Measurements from ENCODE around the gene CHIT1.

Gene CHIT1

DNA sequence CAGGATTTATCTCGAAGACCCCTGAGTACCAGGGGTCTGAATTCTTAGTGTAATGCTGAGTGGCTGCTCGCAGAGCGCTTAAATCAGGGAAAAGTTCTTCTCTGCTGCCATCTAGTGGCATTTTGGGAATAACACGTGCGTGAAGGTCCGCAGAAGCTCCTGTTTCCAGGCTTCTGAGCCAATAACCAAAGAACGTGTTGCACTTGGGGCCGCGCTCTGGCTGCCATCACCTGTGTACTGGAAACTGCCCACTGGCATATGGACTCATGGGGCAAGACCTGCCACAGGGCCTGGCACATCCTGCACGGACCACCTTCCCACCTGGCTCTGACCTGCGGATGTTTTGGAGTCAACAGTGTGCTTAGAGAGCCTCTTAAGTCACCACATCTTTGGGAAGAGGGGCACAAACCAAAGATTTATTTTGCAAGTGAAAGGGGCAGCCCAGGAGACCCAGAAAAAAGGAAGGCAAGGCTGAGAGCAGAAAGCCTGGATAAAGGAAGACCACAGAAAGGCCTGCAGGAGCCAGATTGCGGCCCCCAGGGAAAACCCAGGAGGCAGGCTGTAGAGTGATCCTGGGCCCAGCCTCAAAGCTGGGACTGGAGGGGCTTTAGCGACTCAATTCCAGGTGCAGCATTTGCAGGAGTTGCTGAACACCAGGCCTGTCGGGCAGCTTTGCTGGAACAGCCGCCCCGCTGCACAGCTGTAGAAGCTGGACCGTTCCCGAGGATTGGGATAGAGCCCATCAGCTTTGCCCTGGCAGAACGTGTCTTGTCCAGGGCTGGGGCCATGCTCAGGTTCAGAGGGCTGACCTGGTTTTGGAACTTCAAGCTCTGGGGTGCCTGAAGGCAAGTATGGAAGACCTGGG, 13.0 kb downstream of the CHIT1 start:
- peak; percentile 67 to 95 (median 88) for DNase-seq

DNA sequence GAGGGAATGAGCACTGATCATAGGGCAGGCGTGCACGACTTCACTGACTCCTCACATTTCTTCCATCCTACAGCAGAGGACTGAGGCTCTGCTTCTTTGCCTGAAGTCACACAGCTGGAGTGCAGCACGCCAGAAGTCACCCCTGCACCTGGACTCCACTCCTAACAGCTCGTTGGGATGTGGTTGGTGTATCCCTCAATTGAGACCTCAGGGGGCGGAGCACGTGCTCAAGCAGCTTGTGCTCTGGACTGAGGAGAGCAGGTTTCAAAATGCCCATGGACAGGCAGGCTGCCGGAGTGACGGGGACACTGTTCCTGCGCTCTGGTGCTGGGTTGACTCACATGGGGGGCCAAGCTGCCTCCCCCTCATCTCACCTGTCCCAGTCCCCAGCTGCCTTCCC, 13.9 kb downstream of the CHIT1 start:
- DNase-seq = peak; percentile 50 to 78 (median 78)

DNA sequence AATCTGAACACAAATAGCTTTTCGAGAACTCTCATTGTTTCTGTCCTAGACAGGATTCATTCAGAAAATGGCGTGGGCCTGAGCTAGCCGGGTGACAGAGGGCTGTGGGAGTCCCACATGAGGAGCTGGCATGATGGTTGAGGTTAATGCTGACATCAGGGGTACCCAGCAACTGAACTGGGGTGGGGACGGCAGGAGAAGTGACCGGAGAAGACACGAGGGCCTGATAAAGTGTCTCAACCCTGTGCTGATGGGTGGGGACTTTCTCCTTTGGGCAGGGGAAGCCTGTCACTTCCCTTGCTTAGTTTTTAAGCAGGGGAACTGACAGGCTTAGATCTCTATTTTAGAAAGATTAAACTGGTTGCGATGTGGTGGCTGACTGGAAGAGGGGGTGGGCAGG, 14.6 kb downstream of the CHIT1 start:
- no peak for DNase-seq

DNA sequence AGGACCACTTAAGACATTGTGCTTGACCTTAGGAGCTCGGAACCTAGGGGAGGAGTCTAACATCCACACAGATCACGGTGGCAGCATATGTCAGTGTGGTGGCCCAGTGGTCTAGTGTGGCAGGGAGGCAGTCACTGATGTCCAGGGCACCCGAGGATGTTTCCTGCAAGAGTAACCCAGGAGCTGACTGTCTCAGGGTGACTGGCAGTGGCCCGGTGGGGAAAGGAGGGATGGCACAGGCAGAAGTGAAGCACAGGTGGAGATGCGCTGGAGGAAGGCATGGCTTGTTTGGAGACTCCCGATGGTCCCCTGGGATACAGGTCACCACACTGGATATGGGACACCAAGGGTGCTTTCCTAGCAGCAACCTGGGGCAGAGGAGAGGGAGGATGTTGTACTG, 16.3 kb downstream of the CHIT1 start:
- no peak for DNase-seq

GRCh38 chr1:203211812-203212211, 17.7 kb downstream of the CHIT1 start:
- no peak for DNase-seq

DNA sequence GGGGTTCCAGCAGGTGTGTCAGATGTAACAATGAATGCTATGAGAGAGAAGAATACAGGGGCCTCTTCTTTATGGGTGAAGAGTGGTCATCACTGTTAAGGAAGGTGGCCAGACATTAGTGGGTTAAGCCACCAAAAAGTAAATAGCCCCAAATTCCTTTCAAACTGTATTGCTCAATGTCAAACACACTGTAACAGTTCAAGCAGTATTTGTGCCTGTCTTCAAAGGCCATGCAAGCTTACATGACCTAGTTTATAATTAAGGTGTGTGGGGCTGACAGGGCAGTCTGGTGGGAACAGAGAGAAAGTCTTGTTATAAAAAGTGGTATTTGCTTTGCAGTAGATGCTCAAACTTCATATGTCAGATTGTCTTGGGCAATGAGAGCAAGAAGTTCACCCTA, 18.5 kb downstream of the CHIT1 start:
- DNase-seq = no peak

GRCh38 chr1:203210350-203210749, 19.1 kb downstream of the CHIT1 start:
- DNase-seq = peak in 1 of 3 experiments; percentile 6

GRCh38 chr1:203208181-203208580, 21.3 kb downstream of the CHIT1 start:
- DNase-seq = no peak

DNA sequence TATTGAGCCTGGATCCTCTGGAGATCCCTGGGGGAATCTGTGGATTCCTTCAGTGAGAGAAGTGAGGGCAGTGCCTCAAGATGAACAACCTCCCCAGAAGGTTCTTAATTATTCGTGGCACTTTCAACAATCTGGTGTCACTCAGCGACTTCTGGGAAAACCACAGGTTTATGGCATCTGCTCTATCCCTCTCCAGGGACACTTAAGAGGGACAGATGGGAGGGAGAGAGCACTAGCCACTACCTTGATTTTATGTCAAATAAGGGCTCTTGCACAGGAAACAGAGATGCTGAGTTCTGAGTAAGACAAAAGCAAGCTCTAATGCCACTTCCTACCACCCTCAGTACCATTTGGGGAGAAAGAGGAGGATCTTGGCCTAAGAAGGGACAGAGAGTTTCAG, 21.7 kb downstream of the CHIT1 start:
- DNase-seq = peak in 2 of 3 experiments; percentile 6 to 91

DNA sequence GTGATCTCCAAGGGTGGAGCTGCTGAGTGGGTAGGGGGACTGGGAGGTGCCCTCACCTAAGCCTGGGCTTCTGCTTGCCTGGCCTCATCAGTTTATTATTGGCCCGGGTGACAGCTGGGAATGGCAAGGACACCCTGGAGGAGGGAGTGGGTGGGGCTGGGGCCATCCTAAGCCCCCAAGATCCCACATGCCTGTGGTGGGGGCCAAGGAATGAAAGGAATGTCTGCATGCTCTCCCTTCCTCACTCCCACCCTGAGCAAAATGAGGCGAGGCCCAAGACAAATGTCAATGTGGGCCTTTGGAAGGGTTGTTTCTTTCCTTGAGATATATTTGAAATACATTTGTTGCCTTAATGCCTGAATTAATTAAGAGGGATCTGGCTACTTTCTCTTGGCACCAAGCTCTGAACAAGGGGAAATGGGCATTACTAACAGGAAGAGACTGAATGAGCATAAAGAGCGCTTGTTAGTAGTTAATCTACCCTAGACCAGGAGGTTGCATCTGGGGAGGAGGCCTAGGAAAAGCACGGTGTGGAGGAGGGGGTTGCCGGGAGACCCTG, 23.3 kb downstream of the CHIT1 start:
- DNase-seq = no peak

GRCh38 chr1:203204756-203205155, 24.7 kb downstream of the CHIT1 start:
- no peak for DNase-seq

- DNase-seq = no peak
These were observed 26.8 kb downstream of the CHIT1 start for GRCh38 chr1:203202431-203203245.

DNA sequence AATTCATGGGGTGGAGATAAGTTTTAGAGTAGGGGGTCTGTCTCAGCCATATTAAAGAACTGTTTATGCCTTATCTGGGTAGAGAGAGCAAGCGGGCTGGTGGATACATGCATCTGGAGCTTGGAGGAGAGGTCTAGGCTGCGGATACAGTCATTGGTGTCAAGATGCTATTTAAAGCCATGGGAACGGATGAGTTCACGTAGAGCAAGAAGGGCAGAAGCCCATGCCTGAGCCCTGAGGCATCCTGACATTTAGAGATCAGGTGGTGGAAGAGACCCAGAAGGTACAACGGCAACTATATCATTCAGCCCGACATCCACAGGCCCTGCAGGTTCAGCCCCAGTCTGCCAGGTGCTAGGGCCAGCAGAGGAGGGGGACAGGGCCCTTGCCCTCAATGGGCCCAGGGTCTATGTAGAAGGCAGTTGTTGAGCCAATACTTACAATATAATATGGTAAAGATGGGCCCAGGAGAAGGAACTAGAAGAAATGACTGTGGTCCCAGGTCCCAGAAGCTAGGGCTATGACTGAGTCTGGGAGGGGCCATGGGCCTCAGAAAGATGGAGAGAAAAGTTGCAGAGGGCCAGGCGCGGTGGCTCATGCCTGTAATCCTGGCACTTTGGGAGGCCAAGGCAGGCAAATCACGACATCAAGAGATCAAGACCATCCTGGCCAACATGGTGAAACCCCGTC, 27.8 kb downstream of the CHIT1 start:
- no peak for DNase-seq

DNA sequence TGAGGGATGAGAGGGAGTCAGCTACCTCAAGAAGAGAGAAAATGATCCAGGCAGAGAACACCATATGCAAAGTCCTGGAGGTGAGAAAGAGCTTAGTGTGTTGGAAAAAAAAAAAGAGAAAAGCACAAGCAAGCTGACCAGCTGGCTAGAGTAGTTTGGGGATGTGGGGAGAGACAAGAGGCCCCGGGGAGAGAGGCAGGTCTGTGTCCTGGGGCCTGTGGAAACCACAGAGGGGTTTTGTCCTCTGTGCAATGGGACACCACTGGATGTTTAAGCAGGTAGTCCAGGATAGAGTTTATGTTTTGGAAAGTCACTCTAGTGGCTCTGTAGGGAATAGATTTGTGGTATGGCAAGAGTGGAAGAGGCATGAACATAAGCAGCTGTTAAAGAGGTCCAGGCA, 28.6 kb downstream of the CHIT1 start:
- no peak for DNase-seq

GRCh38 chr1:203199816-203200571, 29.5 kb downstream of the CHIT1 start:
- no peak for DNase-seq

GRCh38 chr1:203199481-203199815, 30.0 kb downstream of the CHIT1 start:
- DNase-seq = no peak

DNA sequence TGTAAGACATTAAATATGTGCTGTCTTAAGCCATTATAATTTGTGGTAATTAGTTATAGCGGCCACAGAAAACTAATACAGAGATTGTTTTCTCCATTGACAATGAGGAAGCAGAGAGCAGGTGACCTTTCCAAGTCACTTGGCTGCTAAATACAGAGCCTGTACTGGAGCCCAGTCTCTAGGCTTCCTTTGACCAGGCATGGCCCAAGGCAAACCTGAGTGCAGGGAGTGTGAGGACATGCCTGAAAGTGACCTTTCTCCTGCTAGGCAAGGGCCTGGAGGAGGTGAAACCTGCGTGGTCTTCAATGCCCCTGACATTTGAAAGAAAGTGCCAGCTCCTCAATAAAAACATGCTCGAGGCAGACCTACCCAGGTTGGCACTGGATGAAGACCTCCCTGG, 30.5 kb downstream of the CHIT1 start:
- no peak for DNase-seq

DNA sequence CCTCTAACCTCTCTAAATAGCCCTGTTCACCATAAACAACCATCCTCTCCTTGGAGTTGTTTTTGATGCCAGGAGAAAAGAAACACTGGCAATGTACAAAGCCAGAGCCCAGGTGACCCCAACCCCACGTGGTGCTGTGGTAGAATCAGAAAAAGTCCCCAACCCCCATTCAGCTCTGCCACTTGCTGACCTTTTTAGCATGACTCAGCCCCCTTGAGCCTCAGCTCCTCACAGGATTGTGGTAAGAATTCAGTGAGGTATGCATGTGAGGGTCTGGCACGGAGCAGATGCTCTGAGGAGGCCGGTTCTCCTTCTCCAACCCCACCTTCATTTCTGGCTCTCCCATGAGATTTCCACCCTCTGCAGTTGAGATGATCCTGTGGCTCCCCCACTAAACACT, 31.8 kb downstream of the CHIT1 start:
- no peak for DNase-seq

DNA sequence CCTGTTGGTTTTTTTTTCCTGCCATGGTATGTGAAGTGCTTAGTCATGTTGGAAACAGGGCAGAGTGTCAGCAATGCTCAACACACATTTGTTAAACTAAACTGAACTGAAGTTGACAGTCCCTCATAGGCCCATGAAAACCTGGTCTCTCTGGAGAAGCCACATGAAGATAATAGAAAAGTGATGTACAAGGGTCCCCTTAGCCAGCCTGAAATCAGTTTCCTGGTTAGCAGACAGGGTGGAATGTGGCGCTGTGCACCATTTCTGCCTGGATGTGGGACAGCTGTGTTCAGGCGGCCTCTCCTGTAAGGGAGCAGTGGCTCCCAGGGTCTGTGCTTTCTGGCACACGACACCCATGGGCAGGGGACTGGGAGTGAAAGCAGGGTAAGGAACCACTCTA, 33.1 kb downstream of the CHIT1 start:
- DNase-seq = no peak

GRCh38 chr1:203190949-203191348, 38.5 kb downstream of the CHIT1 start:
- no peak for DNase-seq

DNA sequence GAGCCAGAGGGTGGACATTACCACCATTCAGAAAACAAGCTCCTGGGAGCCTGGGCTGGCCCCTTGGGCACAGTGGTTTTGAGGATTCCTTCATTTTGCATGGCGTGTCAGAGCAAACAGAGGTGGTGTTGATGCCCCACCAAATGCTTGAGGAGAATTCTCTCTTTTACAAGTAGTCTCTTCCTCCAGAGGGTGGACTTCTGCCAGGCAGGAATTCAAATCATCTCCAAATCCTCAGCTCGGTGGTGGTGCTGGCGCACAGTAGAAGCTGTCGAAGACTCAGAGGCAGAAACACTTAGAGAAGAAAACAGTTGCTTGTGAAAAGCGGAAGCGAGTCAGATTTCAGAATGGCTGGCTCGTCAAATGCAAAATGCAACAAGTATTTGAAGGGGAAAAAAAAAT, 39.5 kb downstream of the CHIT1 start:
- DNase-seq = peak in 1 of 3 experiments; percentile 81

DNA sequence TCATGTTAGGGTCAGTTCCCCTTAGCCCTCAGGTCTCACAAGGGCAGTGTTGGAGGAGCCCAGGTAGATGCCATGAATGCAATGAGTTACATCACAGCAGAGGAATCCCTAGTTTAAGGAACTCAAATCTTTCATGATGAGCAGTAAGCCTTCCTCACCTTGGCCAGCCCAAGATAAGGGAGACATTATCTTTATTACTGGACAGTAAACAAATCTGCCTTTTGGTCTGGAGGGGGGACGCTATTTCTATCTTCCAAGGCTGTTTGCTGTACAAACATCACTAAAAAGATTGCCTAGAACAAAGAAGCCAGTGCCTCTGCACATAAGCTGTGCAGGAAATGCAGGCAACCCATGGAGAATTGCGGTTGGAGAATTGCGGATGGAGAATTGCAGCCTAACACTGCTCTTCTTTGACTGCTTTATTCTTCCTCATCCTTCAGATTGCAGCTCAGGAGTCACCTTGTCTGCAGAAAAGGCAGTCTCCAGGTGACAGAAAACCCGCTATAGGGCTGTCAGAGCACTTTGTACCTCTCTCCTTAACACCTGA, 40.7 kb downstream of the CHIT1 start:
- no peak for DNase-seq

All from NCI-H1417 (cell line).